Esophagus squamous epithelium (tissue), 5 donors: Measurements from ENCODE around the gene TEX13D. TPM values are rescaled to one million over a fixed set of nuclear protein-coding genes. Genes with fewer than 3 reads are reported as not detected.
"Not testable (repeated sequence)": the region's sequence is repeated elsewhere in the genome, so short reads cannot be mapped to it uniquely, and the experiment has no call there.

Experiments used
- DNase-seq: peaks from one replicate; lab custom pipeline; 2025; lab: John Stamatoyannopoulos, UW
- H3K27ac ChIP-seq, 4 donors: fragments of 200-600 bp; sonication (generic); one replicate each; pipeline ENCODE4 v1.5.1; 2016 to 2019; ENCODE audit warnings: mild to moderate bottlenecking in 1 of 4
- H3K27me3 ChIP-seq, 4 donors: fragments of 200-600 bp; sonication (generic); 1 replicate in 3 of 4; 2 replicates in 1 of 4; pipeline versions ENCODE4 v1.5.1 to v1.6.0; 2017 to 2021; ENCODE audit warnings: antibody characterized with exemption in 1 of 4
- H3K36me3 ChIP-seq, 3 donors: fragments of 200-600 bp; sonication (generic); one replicate each; pipeline ENCODE4 v1.5.1; 2016 to 2019
- H3K4me1 ChIP-seq, 3 donors: fragments of 200-600 bp; sonication (generic); one replicate each; pipeline ENCODE4 v1.5.1; 2017 to 2019
- H3K4me3 ChIP-seq, 4 donors: fragments of 200-600 bp; sonication (generic); 1 replicate in 3 of 4; 2 replicates in 1 of 4; pipeline ENCODE4 v1.5.1; 2016 to 2019; ENCODE audit warnings: mild to moderate bottlenecking in 2 of 4, moderate library complexity in 1 of 4
- H3K9me3 ChIP-seq, 3 donors: fragments of 200-600 bp; sonication (generic); one replicate each; pipeline ENCODE4 v1.5.1; 2016 to 2019
- CTCF ChIP-seq, 6 experiments: fragments of 450-650 bp in 4 of 6; fragments of 200-600 bp in 2 of 6; sonication (generic) in 2 of 6; IDR thresholded peaks; one replicate each; pipeline ENCODE4 v1.5.1; 2016 to 2019; ENCODE audit warnings: antibody characterized with exemption in 6 of 6, mild to moderate bottlenecking in 4 of 6, moderate library complexity in 4 of 6
- POLR2A ChIP-seq, 4 donors: fragments of 450-650 bp; IDR thresholded peaks; one replicate each; pipeline ENCODE4 v1.6.1; 2017; ENCODE audit warnings: antibody characterized with exemption in 4 of 4, mild to moderate bottlenecking in 4 of 4, moderate library complexity in 3 of 4
- WGBS, 2 donors: methylation state at CpG; one replicate each; pipeline ENCODE4 v1.1.5; 2018; 5-methylcytosine and 5-hydroxymethylcytosine counted together
- intact Hi-C: fragments of 100-400 bp; cut with DNase I; formaldehyde crosslinking; loops from one replicate; pipeline ENCODE4 v1.15.0; 2022
- total RNA-seq, 4 donors: library from RNA; depleted of rRNA; stranded (reverse); fragments of >200 nt; gene quantifications; one replicate each; pipeline ENCODE4 v1.1.0, GENCODE V29; 2016
- donor health status: DM: yes; HTN: yes; CAD: no.

The TEX13D gene
- total RNA-seq, 4 donors from 2014 or later: not detected

GRCh38 chrX:124307253-124307907, 25.1 kb upstream of the TEX13D start:
- H3K4me3 ChIP-seq: no peak overlapping the region
- intact Hi-C loops: no loop called here
- H3K4me1 ChIP-seq: no peaks in the 10 kb centered on the region
- H3K36me3 ChIP-seq: no peaks in the 10 kb centered on the region
- H3K27ac ChIP-seq: no peak overlapping the region
- H3K9me3 ChIP-seq: no peaks in the 10 kb centered on the region
- DNase-seq: no peak
- WGBS, 2 donors: 60 to 79% methylated on average over 2 of the region's 2 CpGs
- TF ChIP-seq POLR2A (IDR thresholded peaks at IDR 0.05): no peak
- TF ChIP-seq CTCF (IDR thresholded peaks at IDR 0.05): no peak
- no peaks in the 10 kb centered on the region for H3K27me3 ChIP-seq

- intact Hi-C loops: no loop called here
Measured at GRCh38 chrX:124325732-124326131, 6.7 kb upstream of the TEX13D start.

GRCh38 chrX:124328765-124329164, 3.7 kb upstream of the TEX13D start:
- H3K9me3 ChIP-seq: no peaks in the 10 kb centered on the region
- no peaks in the 10 kb centered on the region for H3K36me3 ChIP-seq
- H3K4me1 ChIP-seq: no peaks in the 10 kb centered on the region
- no peak overlapping the region for H3K27ac ChIP-seq
- no peak overlapping the region for H3K4me3 ChIP-seq
- 50 to 63% methylated on average over 1 of the region's 1 CpG for WGBS, 2 donors
- TF ChIP-seq POLR2A (IDR thresholded peaks at IDR 0.05) (no peak), CTCF (IDR thresholded peaks at IDR 0.05) (no peak)
- intact Hi-C loops: no loop called here
- no peaks in the 10 kb centered on the region for H3K27me3 ChIP-seq
- no peak for DNase-seq

More at GRCh38 chrX:124325732-124326131, 6.7 kb upstream of the TEX13D start:
- DNase-seq: no peak
- Histone ChIP-seq H3K4me3 (no peak overlapping the region), H3K9me3 (no peaks in the 10 kb centered on the region), H3K27ac (no peak overlapping the region), H3K4me1 (no peaks in the 10 kb centered on the region), H3K36me3 (no peaks in the 10 kb centered on the region), H3K27me3 (no peaks in the 10 kb centered on the region)
- 48 to 73% methylated on average over 1 of the region's 1 CpG for WGBS, 2 donors
- TF ChIP-seq POLR2A (IDR thresholded peaks at IDR 0.05) (no peak), CTCF (IDR thresholded peaks at IDR 0.05) (no peak)

GRCh38 chrX:124333862-124334261, 1.4 kb downstream of the TEX13D start:
- Histone ChIP-seq H3K4me1 (no peaks in the 10 kb centered on the region), H3K27ac (no peak overlapping the region), H3K27me3 (no peaks in the 10 kb centered on the region), H3K36me3 (no peaks in the 10 kb centered on the region), H3K4me3 (no peak overlapping the region), H3K9me3 (no peaks in the 10 kb centered on the region)
- DNase-seq: no peak
- TF ChIP-seq POLR2A (IDR thresholded peaks at IDR 0.05) (no peak), CTCF (IDR thresholded peaks at IDR 0.05) (no peak)
- intact Hi-C loops: no loop called here
- WGBS, 2 donors: 63 to 100% methylated on average over 3 of the region's 6 CpGs

GRCh38 chrX:124334555-124334954, 2.1 kb downstream of the TEX13D start:
- intact Hi-C loops, H3K27ac ChIP-seq, H3K27me3 ChIP-seq, H3K4me1 ChIP-seq, H3K36me3 ChIP-seq, H3K4me3 ChIP-seq, DNase-seq, H3K9me3 ChIP-seq: not testable (repeated sequence)
- WGBS, 2 donors: 56 to 57% methylated on average over 1 to 2 of the region's 2 CpGs
